ENCODE data around the gene SDHA. TPM values are rescaled to one million over a fixed set of nuclear protein-coding genes. Genes with fewer than 3 reads are reported as not detected.
"Not testable (repeated sequence)": the region's sequence is repeated elsewhere in the genome, so short reads cannot be mapped to it uniquely, and the experiment has no call there.

The SDHA gene
- total RNA-seq, 2 experiments from 2014 or later, result 167 to 172 TPM

GRCh38 chr5:252546-252945, 34.4 kb downstream of the SDHA start:
- no peak overlapping the region for H3K4me3 Mint-ChIP-seq
- POLR2A ChIA-PET, result no interaction called here
- no peak overlapping the region for H3K27ac Mint-ChIP-seq
- ATAC-seq (ENCODE audit: low read depth) (no peak), DNase-seq (no peak)
- peaks cover 47% of the 10 kb centered on the region for H3K36me3 Mint-ChIP-seq
- H3K4me1 Mint-ChIP-seq, result no peaks in the 10 kb centered on the region
- peaks cover 3% of the 10 kb centered on the region for H3K9me3 Mint-ChIP-seq
- no peaks in the 10 kb centered on the region for H3K27me3 Mint-ChIP-seq

GRCh38 chr5:254322-254721, 36.2 kb downstream of the SDHA start:
- H3K36me3 Mint-ChIP-seq, result peaks cover 42% of the 10 kb centered on the region
- POLR2A ChIA-PET; DNase-seq; ATAC-seq (ENCODE audit: low read depth); H3K4me3 Mint-ChIP-seq; H3K9me3 Mint-ChIP-seq; H3K27ac Mint-ChIP-seq; H3K27me3 Mint-ChIP-seq; H3K4me1 Mint-ChIP-seq: not testable (repeated sequence)

- H3K9me3 Mint-ChIP-seq; H3K27ac Mint-ChIP-seq; H3K27me3 Mint-ChIP-seq; H3K4me1 Mint-ChIP-seq; H3K4me3 Mint-ChIP-seq; DNase-seq; ATAC-seq (ENCODE audit: low read depth); POLR2A ChIA-PET: not testable (repeated sequence)
- H3K36me3 Mint-ChIP-seq, result peaks cover 37% of the 10 kb centered on the region
These were observed 37.0 kb downstream of the SDHA start for GRCh38 chr5:255116-255515.

GRCh38 chr5:256347-256746, 38.2 kb downstream of the SDHA start:
- H3K27ac Mint-ChIP-seq; H3K27me3 Mint-ChIP-seq; H3K4me3 Mint-ChIP-seq; H3K4me1 Mint-ChIP-seq; ATAC-seq (ENCODE audit: low read depth); DNase-seq; H3K9me3 Mint-ChIP-seq: not testable (repeated sequence)
- peaks cover 37% of the 10 kb centered on the region for H3K36me3 Mint-ChIP-seq
- POLR2A ChIA-PET, result interaction anchor here (0.7 kb wide), 1 partner anchor 10 kb away, joined by 4 read pairs; no protein-coding TSS in a partner anchor

GRCh38 chr5:257148-257547, 39.0 kb downstream of the SDHA start:
- Mint-ChIP-seq H3K36me3 (peaks cover 38% of the 10 kb centered on the region), H3K27ac (no peak overlapping the region), H3K9me3 (peaks cover 9% of the 10 kb centered on the region), H3K27me3 (no peaks in the 10 kb centered on the region), H3K4me1 (no peaks in the 10 kb centered on the region), H3K4me3 (no peak overlapping the region)
- POLR2A ChIA-PET, result interaction anchor here (0.7 kb wide), 1 partner anchor 9 kb away, joined by 4 read pairs; no protein-coding TSS in a partner anchor
- ATAC-seq (ENCODE audit: low read depth) (no peak), DNase-seq (no peak)

GRCh38 chr5:263275-263974, 45.3 kb downstream of the SDHA start:
- DNase-seq; H3K27ac Mint-ChIP-seq; H3K27me3 Mint-ChIP-seq; H3K4me3 Mint-ChIP-seq; H3K9me3 Mint-ChIP-seq; H3K4me1 Mint-ChIP-seq; ATAC-seq (ENCODE audit: low read depth): not testable (repeated sequence)
- POLR2A ChIA-PET, result interaction anchor here (1.3 kb wide), 1 partner anchor 45 kb away, joined by 3 read pairs; the partner anchor contains the start of genes CCDC127 and SDHA
- H3K36me3 Mint-ChIP-seq, result peaks cover 13% of the 10 kb centered on the region

- no peaks in the 10 kb centered on the region for H3K4me1 Mint-ChIP-seq
- H3K9me3 Mint-ChIP-seq, result no peaks in the 10 kb centered on the region
- DNase-seq, result no peak
- no peaks in the 10 kb centered on the region for H3K27me3 Mint-ChIP-seq
- POLR2A ChIA-PET, result no interaction called here
- peaks cover 10% of the 10 kb centered on the region for H3K36me3 Mint-ChIP-seq
- H3K4me3 Mint-ChIP-seq, result no peak overlapping the region
- ATAC-seq (ENCODE audit: low read depth), result no peak
- no peak overlapping the region for H3K27ac Mint-ChIP-seq
These were observed 46.2 kb downstream of the SDHA start for GRCh38 chr5:264338-264737.

- H3K27me3 Mint-ChIP-seq; H3K9me3 Mint-ChIP-seq; H3K4me1 Mint-ChIP-seq; DNase-seq; H3K4me3 Mint-ChIP-seq; ATAC-seq (ENCODE audit: low read depth); H3K27ac Mint-ChIP-seq: not testable (repeated sequence)
- H3K36me3 Mint-ChIP-seq, result peaks cover 10% of the 10 kb centered on the region
- POLR2A ChIA-PET, result interaction anchor here (0.5 kb wide), 1 partner anchor 10 kb away, joined by 4 read pairs; no protein-coding TSS in a partner anchor
These were observed 48.3 kb downstream of the SDHA start for GRCh38 chr5:266311-267026.

- Mint-ChIP-seq H3K27ac (no peak overlapping the region), H3K4me3 (no peak overlapping the region)
- DNase-seq, result no peak
These were observed 49.6 kb downstream of the SDHA start for GRCh38 chr5:267716-268115.

GRCh38 chr5:270340-270739, 52.2 kb downstream of the SDHA start:
- peaks cover 12% of the 10 kb centered on the region for H3K36me3 Mint-ChIP-seq
- peak overlapping the region; percentile 92 for H3K4me3 Mint-ChIP-seq
- H3K4me1 Mint-ChIP-seq, result peaks cover 14% of the 10 kb centered on the region
- DNase-seq (peak; percentile 33), ATAC-seq (ENCODE audit: low read depth) (no peak)
- POLR2A ChIA-PET, result interaction anchor here (0.7 to 2.1 kb wide), 5 partner anchors 29 to 109 kb away, joined by 3 to 20 read pairs (median 4); partner anchors contain the start of genes CCDC127 and SDHA
- no peaks in the 10 kb centered on the region for H3K27me3 Mint-ChIP-seq
- H3K9me3 Mint-ChIP-seq, result no peaks in the 10 kb centered on the region
- H3K27ac Mint-ChIP-seq, result peak overlapping the region; percentile 45

More at GRCh38 chr5:267716-268115, 49.6 kb downstream of the SDHA start:
- no peak for ATAC-seq (ENCODE audit: low read depth)
- peaks cover 6% of the 10 kb centered on the region for H3K36me3 Mint-ChIP-seq
- H3K4me1 Mint-ChIP-seq, result peaks cover 3% of the 10 kb centered on the region
- H3K9me3 Mint-ChIP-seq, result no peaks in the 10 kb centered on the region
- POLR2A ChIA-PET, result interaction anchor here (1.5 kb wide), 1 partner anchor 49 kb away, joined by 6 read pairs; the partner anchor contains the start of genes CCDC127 and SDHA
- H3K27me3 Mint-ChIP-seq, result no peaks in the 10 kb centered on the region

GRCh38 chr5:271828-272167, 53.7 kb downstream of the SDHA start:
- Mint-ChIP-seq H3K4me3 (peak overlapping the region; percentile 92), H3K36me3 (peaks cover 12% of the 10 kb centered on the region)
- not testable (repeated sequence) for H3K9me3 Mint-ChIP-seq

GRCh38 chr5:273091-273490, 55.0 kb downstream of the SDHA start:
- POLR2A ChIA-PET; H3K9me3 Mint-ChIP-seq; H3K27me3 Mint-ChIP-seq; ATAC-seq (ENCODE audit: low read depth); DNase-seq: not testable (repeated sequence)
- Mint-ChIP-seq H3K27ac (peak overlapping the region; percentile 68), H3K4me3 (peak overlapping the region; percentile 83), H3K4me1 (peaks cover 15% of the 10 kb centered on the region), H3K36me3 (peaks cover 12% of the 10 kb centered on the region)

More at GRCh38 chr5:271828-272167, 53.7 kb downstream of the SDHA start:
- DNase-seq, H3K27me3 Mint-ChIP-seq: not testable (repeated sequence)
- POLR2A ChIA-PET, result interaction anchor here (0.6 to 2.1 kb wide), 8 partner anchors 10 to 230 kb away, joined by 3 to 20 read pairs (median 4); partner anchors contain the start of genes CCDC127, LRRC14B and SDHA
- Mint-ChIP-seq H3K4me1 (peaks cover 15% of the 10 kb centered on the region), H3K27ac (peak overlapping the region; percentile 87)
- peak; percentile 17 for ATAC-seq (ENCODE audit: low read depth)

- H3K27me3 Mint-ChIP-seq; ATAC-seq (ENCODE audit: low read depth); H3K9me3 Mint-ChIP-seq; POLR2A ChIA-PET; DNase-seq: not testable (repeated sequence)
- Mint-ChIP-seq H3K4me3 (peak overlapping the region; percentile 83), H3K36me3 (peaks cover 12% of the 10 kb centered on the region), H3K27ac (peak overlapping the region; percentile 68), H3K4me1 (peaks cover 15% of the 10 kb centered on the region)
These were observed 55.4 kb downstream of the SDHA start for GRCh38 chr5:273491-273890.

Data from activated naive CD8-positive, alpha-beta T cell treated with anti-CD3 and anti-CD28 coated beads, Interleukin-2, amount 10 ng/mL, durations not matched to agents 7 days and 5 days (primary cell).